Thymus (tissue), 11 donors: ENCODE measurements around the gene MED1. TPM values are rescaled to one million over a fixed set of nuclear protein-coding genes. Genes with fewer than 3 reads are reported as not detected.
A peak's percentile ranks its signal among the peaks of the same experiment; 100 is the strongest.
"Not testable (repeated sequence)": the region's sequence is repeated elsewhere in the genome, so short reads cannot be mapped to it uniquely, and the experiment has no call there.

ENCODE experiments used
- DNase-seq, 9 donors: peaks; one replicate each; pipeline ENCODE4 v3.0.0-alpha.2; 2013; ENCODE audit warnings: low spot score in 9 of 9, low read depth in 6 of 9, missing footprints in 1 of 9
- H3K27ac ChIP-seq, 2 donors: one replicate each; pipeline ENCODE4 v1.5.1; 2013; ENCODE audit warnings: control low read depth in 1 of 2, low read depth in 1 of 2, low read length in 1 of 2, mild to moderate bottlenecking in 1 of 2, moderate library complexity in 1 of 2
- H3K27me3 ChIP-seq, 2 donors: one replicate each; pipeline ENCODE4 v1.5.1; 2013; ENCODE audit warnings: low read length in 1 of 2; ENCODE audit not compliant: control insufficient read depth in 2 of 2, insufficient read depth in 1 of 2
- H3K36me3 ChIP-seq, 2 donors: one replicate each; pipeline ENCODE4 v1.5.1; 2013; ENCODE audit warnings: low read length in 1 of 2, mild to moderate bottlenecking in 1 of 2, moderate library complexity in 1 of 2; ENCODE audit not compliant: control insufficient read depth in 2 of 2, insufficient read depth in 2 of 2
- H3K4me1 ChIP-seq, 2 donors: one replicate each; pipeline ENCODE4 v1.5.1; 2013; ENCODE audit warnings: low read length in 2 of 2; ENCODE audit not compliant: control insufficient read depth in 2 of 2, insufficient read depth in 2 of 2
- H3K4me3 ChIP-seq, 2 donors: one replicate each; pipeline ENCODE4 v1.5.1; 2013; ENCODE audit warnings: low read length in 2 of 2, control low read depth in 1 of 2, mild to moderate bottlenecking in 1 of 2
- H3K9me3 ChIP-seq, 2 donors: one replicate each; pipeline ENCODE4 v1.5.1; 2013; ENCODE audit warnings: low read length in 1 of 2, mild to moderate bottlenecking in 1 of 2; ENCODE audit not compliant: control insufficient read depth in 2 of 2, insufficient read depth in 1 of 2
- WGBS: extraction: QIAGEN DNeasy Blood & Tissue Kit; methylation state at CpG from one replicate; pipeline ENCODE4 v1.1.7; 2013; 5-methylcytosine and 5-hydroxymethylcytosine counted together
- polyA plus RNA-seq: library from polyadenylated mRNA; stranded (reverse); fragments of 200-250 nt; gene quantifications from one replicate; pipeline ENCODE4 v1.2.3, GENCODE V29; 2013
- total RNA-seq: library from RNA; stranded (reverse); fragments of 120-200 nt; gene quantifications from one replicate; pipeline ENCODE4 v1.2.4, GENCODE V29; 2013
- donor health status: healthy.

The MED1 gene
- total and polyA plus RNA-seq, 2 donors, result 10.9 to 19.1 TPM

DNA sequence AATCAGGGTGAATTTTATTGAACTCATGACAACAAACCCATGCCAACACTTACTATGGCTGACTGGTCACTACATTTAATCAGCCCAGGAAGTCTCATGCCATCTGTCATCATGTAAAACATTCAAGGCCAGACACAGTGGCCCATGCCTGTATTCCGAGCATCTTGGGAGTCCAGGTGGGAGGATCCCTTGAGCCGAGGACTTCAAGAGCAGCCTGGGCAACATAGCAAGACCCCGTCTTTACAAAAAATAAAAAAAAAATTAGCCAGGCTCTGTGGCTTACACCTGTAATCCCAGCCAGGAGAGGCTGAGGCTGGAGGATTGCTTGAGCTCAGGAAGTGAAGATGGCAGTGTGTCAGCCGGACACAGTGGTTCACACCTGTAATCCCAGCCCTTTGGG, 4.9 kb upstream of the MED1 start:
- Histone ChIP-seq H3K4me1 (peaks cover 0 to 7% of the 10 kb centered on the region in 2 donors), H3K9me3 (peaks cover 0 to 10% of the 10 kb centered on the region in 2 donors), H3K27me3 (no peaks in the 10 kb centered on the region), H3K4me3 (no peak overlapping the region), H3K36me3 (no peaks in the 10 kb centered on the region), H3K27ac (no peak overlapping the region)
- WGBS, result 97% methylated on average over 4 of the region's 4 CpGs
- DNase-seq, result no peak

DNA sequence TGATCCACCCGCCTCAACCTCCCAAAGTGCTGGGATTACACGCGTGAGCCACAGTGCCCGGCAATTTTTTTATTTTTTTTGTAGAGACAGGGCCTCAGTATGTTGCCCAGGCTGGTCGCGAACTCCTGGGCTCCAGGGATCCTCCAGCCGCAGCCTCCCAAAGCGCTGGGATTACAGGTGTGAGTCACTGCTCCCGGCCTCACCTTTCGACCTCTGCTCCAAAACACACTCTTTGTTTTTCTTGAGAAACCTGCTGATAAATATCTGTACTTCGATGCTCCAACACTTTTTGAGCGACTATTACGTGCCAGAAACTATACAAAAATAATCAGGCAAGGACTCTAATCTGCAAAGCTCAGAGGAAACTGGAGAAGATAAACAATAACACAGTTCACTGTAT, 1.0 kb downstream of the MED1 start:
- Histone ChIP-seq H3K4me3 (peak overlapping the region; percentile 89 to 99), H3K27ac (no peak overlapping the region), H3K4me1 (peaks cover 0 to 16% of the 10 kb centered on the region in 2 donors), H3K27me3 (no peaks in the 10 kb centered on the region), H3K36me3 (peaks cover 17 to 27% of the 10 kb centered on the region in 2 donors), H3K9me3 (peaks cover 0 to 7% of the 10 kb centered on the region in 2 donors)
- no peak for DNase-seq
- 96% methylated on average over 13 of the region's 13 CpGs for WGBS

- Histone ChIP-seq H3K4me3 (no peak overlapping the region), H3K9me3 (peaks cover 0 to 7% of the 10 kb centered on the region in 2 donors), H3K36me3 (peaks cover 23 to 47% of the 10 kb centered on the region in 2 donors), H3K27ac (no peak overlapping the region), H3K4me1 (peaks cover 0 to 16% of the 10 kb centered on the region in 2 donors), H3K27me3 (no peaks in the 10 kb centered on the region)
- no peak for DNase-seq
- 97% methylated on average over 5 of the region's 5 CpGs for whole genome bisulfite sequencing
These were observed 3.5 kb downstream of the MED1 start for GRCh38 chr17:39447561-39447960.

DNA sequence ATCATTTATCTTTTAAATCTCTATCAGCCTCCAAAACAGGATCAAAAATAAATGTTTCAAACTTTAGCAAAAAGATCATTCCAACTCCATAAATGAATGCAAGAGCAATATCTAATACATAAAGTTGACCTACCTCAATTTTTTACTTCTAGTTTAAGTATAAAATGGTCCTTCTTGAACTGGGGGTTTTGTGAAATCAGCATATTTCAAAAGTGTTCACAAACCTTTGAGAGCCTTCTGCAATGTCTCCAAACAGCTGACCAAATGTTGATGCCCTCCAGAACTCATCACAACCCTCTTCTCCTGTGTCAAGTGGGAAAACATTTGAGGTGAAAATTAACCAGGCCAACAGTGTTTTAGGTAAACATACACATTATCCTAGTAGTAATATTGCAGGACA, 7.7 kb downstream of the MED1 start:
- DNase-seq, result no peak
- peaks cover 37 to 72% of the 10 kb centered on the region in 2 donors for H3K36me3 ChIP-seq

GRCh38 chr17:39439868-39440267, 11.2 kb downstream of the MED1 start:
- not testable (repeated sequence) for H3K4me1 ChIP-seq, DNase-seq, H3K9me3 ChIP-seq, H3K4me3 ChIP-seq, H3K27ac ChIP-seq, H3K27me3 ChIP-seq
- H3K36me3 ChIP-seq, result peaks cover 42 to 76% of the 10 kb centered on the region in 2 donors
- 99% methylated on average over 2 of the region's 2 CpGs for WGBS

More for the DNA sequence above, 7.7 kb downstream of the MED1 start:
- H3K27me3 ChIP-seq, result no peaks in the 10 kb centered on the region
- no peaks in the 10 kb centered on the region for H3K9me3 ChIP-seq
- H3K4me1 ChIP-seq, result no peaks in the 10 kb centered on the region
- no peak overlapping the region for H3K4me3 ChIP-seq
- no peak overlapping the region for H3K27ac ChIP-seq

DNA sequence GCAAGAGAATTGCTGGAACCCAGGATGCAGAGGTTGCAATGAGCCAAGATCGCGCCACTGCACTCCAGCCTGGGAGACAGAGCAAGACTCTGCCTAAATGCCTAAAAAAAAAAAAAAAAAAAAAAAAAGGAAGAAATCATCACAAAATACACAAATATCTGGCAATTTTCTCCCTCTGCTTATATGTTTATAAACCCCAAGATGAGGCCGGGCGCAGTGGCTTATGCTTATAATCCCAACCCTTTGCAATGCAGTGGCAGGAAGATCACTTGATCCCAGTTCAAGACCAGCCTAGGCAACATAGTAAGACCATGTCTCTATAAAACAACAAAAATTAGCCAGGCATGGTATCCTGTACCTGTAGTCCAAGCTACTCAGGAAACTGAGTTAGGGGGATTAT, 21.5 kb downstream of the MED1 start:
- Histone ChIP-seq H3K9me3 (no peaks in the 10 kb centered on the region), H3K36me3 (peaks cover 61 to 84% of the 10 kb centered on the region in 2 donors), H3K4me3 (no peak overlapping the region), H3K27ac (no peak overlapping the region), H3K4me1 (no peaks in the 10 kb centered on the region), H3K27me3 (no peaks in the 10 kb centered on the region)
- DNase-seq, result no peak
- 98% methylated on average over 4 of the region's 4 CpGs for WGBS

- 96% methylated on average over 1 of the region's 1 CpG for WGBS
- Histone ChIP-seq H3K9me3 (no peaks in the 10 kb centered on the region), H3K27ac (no peak overlapping the region), H3K36me3 (peaks cover 58 to 77% of the 10 kb centered on the region in 2 donors), H3K4me1 (no peaks in the 10 kb centered on the region), H3K4me3 (no peak overlapping the region), H3K27me3 (no peaks in the 10 kb centered on the region)
- no peak for DNase-seq
These were observed 34.9 kb downstream of the MED1 start for GRCh38 chr17:39416141-39416540.

- H3K4me3 ChIP-seq, result no peak overlapping the region
- no peaks in the 10 kb centered on the region for H3K9me3 ChIP-seq
- 98% methylated on average over 13 of the region's 13 CpGs for WGBS
- H3K4me1 ChIP-seq, result no peaks in the 10 kb centered on the region
- no peak for DNase-seq
- H3K27ac ChIP-seq, result no peak overlapping the region
- H3K27me3 ChIP-seq, result no peaks in the 10 kb centered on the region
- peaks cover 72 to 85% of the 10 kb centered on the region in 2 donors for H3K36me3 ChIP-seq
These were observed 40.8 kb downstream of the MED1 start for GRCh38 chr17:39410279-39410678.

GRCh38 chr17:39408360-39408759, 42.7 kb downstream of the MED1 start:
- Histone ChIP-seq H3K4me3 (no peak overlapping the region), H3K27ac (no peak overlapping the region), H3K9me3 (no peaks in the 10 kb centered on the region), H3K4me1 (no peaks in the 10 kb centered on the region), H3K27me3 (no peaks in the 10 kb centered on the region), H3K36me3 (peaks cover 61 to 72% of the 10 kb centered on the region in 2 donors)
- WGBS, result 94% methylated on average over 2 of the region's 2 CpGs
- no peak for DNase-seq

- WGBS, result 96% methylated on average over 1 of the region's 1 CpG
- Histone ChIP-seq H3K27me3 (no peaks in the 10 kb centered on the region), H3K4me3 (no peak overlapping the region), H3K36me3 (peaks cover 51 to 66% of the 10 kb centered on the region in 2 donors), H3K9me3 (no peaks in the 10 kb centered on the region), H3K4me1 (peaks cover 0 to 4% of the 10 kb centered on the region in 2 donors), H3K27ac (no peak overlapping the region)
- no peak for DNase-seq
These were observed 44.1 kb downstream of the MED1 start for GRCh38 chr17:39406951-39407350.
